Measurements from ENCODE around the gene TEC. TPM values are rescaled to one million over a fixed set of nuclear protein-coding genes. Genes with fewer than 3 reads are reported as not detected.

Gene TEC
- total RNA-seq, 1 donor from 2014 or later, result 0.35 TPM

- no peak overlapping the region for H3K27ac Mint-ChIP-seq (ENCODE audit: unreplicated experiment)
- H3K4me3 Mint-ChIP-seq (ENCODE audit: unreplicated experiment), result no peak overlapping the region
- H3K9me3 Mint-ChIP-seq (ENCODE audit: low read depth), result peaks cover 4% of the 10 kb centered on the region
- peaks cover 10% of the 10 kb centered on the region for H3K4me1 Mint-ChIP-seq (ENCODE audit: low read depth)
- H3K36me3 Mint-ChIP-seq (ENCODE audit: low read depth), result peaks cover 5% of the 10 kb centered on the region
- no peak for TF ChIP-seq CTCF (IDR thresholded peaks at IDR 0.05)
- peaks cover 31% of the 10 kb centered on the region for H3K27me3 Mint-ChIP-seq (ENCODE audit: low read depth)
- DNase-seq (ENCODE audit: low spot score), result no peak
These were observed 21.6 kb downstream of the TEC start for GRCh38 chr4:48247878-48248558.

- H3K4me1 Mint-ChIP-seq (ENCODE audit: low read depth), result peaks cover 10% of the 10 kb centered on the region
- peaks cover 5% of the 10 kb centered on the region for H3K36me3 Mint-ChIP-seq (ENCODE audit: low read depth)
- no peak for TF ChIP-seq CTCF (IDR thresholded peaks at IDR 0.05)
- H3K27ac Mint-ChIP-seq (ENCODE audit: unreplicated experiment), result peak overlapping the region; percentile 45
- H3K27me3 Mint-ChIP-seq (ENCODE audit: low read depth), result peaks cover 27% of the 10 kb centered on the region
- no peak overlapping the region for H3K4me3 Mint-ChIP-seq (ENCODE audit: unreplicated experiment)
- H3K9me3 Mint-ChIP-seq (ENCODE audit: low read depth), result peaks cover 4% of the 10 kb centered on the region
- DNase-seq (ENCODE audit: low spot score), result no peak
These were observed 22.3 kb downstream of the TEC start for GRCh38 chr4:48247142-48247877.

- no peak overlapping the region for H3K4me3 Mint-ChIP-seq (ENCODE audit: unreplicated experiment)
- H3K9me3 Mint-ChIP-seq (ENCODE audit: low read depth), result no peaks in the 10 kb centered on the region
- H3K27ac Mint-ChIP-seq (ENCODE audit: unreplicated experiment), result no peak overlapping the region
- no peak for DNase-seq (ENCODE audit: low spot score)
- TF ChIP-seq CTCF (IDR thresholded peaks at IDR 0.05), result no peak
- peaks cover 10% of the 10 kb centered on the region for H3K4me1 Mint-ChIP-seq (ENCODE audit: low read depth)
- H3K36me3 Mint-ChIP-seq (ENCODE audit: low read depth), result no peaks in the 10 kb centered on the region
- peaks cover 25% of the 10 kb centered on the region for H3K27me3 Mint-ChIP-seq (ENCODE audit: low read depth)
These were observed 25.0 kb downstream of the TEC start for GRCh38 chr4:48244665-48245064.

- Mint-ChIP-seq H3K27me3 (ENCODE audit: low read depth) (peaks cover 26% of the 10 kb centered on the region), H3K4me1 (ENCODE audit: low read depth) (peaks cover 10% of the 10 kb centered on the region), H3K9me3 (ENCODE audit: low read depth) (no peaks in the 10 kb centered on the region), H3K36me3 (ENCODE audit: low read depth) (no peaks in the 10 kb centered on the region), H3K27ac (ENCODE audit: unreplicated experiment) (no peak overlapping the region), H3K4me3 (ENCODE audit: unreplicated experiment) (no peak overlapping the region)
- no peak for TF ChIP-seq CTCF (IDR thresholded peaks at IDR 0.05)
- DNase-seq (ENCODE audit: low spot score), result no peak
These were observed 25.8 kb downstream of the TEC start for GRCh38 chr4:48243887-48244286.

- Mint-ChIP-seq H3K9me3 (ENCODE audit: low read depth) (no peaks in the 10 kb centered on the region), H3K27me3 (ENCODE audit: low read depth) (peaks cover 28% of the 10 kb centered on the region), H3K4me3 (ENCODE audit: unreplicated experiment) (no peak overlapping the region), H3K36me3 (ENCODE audit: low read depth) (no peaks in the 10 kb centered on the region), H3K27ac (ENCODE audit: unreplicated experiment) (no peak overlapping the region), H3K4me1 (ENCODE audit: low read depth) (peaks cover 10% of the 10 kb centered on the region)
- TF ChIP-seq CTCF (IDR thresholded peaks at IDR 0.05), result no peak
- DNase-seq (ENCODE audit: low spot score), result no peak
These were observed 26.2 kb downstream of the TEC start for GRCh38 chr4:48243429-48243828.
